Measurements from ENCODE around the gene TGM3. TPM values are rescaled to one million over a fixed set of nuclear protein-coding genes. Genes with fewer than 3 reads are reported as not detected.
A peak's percentile ranks its signal among the peaks of the same experiment; 100 is the strongest.

The TGM3 gene
- polyA plus RNA-seq, 3 donors: not detected

DNA sequence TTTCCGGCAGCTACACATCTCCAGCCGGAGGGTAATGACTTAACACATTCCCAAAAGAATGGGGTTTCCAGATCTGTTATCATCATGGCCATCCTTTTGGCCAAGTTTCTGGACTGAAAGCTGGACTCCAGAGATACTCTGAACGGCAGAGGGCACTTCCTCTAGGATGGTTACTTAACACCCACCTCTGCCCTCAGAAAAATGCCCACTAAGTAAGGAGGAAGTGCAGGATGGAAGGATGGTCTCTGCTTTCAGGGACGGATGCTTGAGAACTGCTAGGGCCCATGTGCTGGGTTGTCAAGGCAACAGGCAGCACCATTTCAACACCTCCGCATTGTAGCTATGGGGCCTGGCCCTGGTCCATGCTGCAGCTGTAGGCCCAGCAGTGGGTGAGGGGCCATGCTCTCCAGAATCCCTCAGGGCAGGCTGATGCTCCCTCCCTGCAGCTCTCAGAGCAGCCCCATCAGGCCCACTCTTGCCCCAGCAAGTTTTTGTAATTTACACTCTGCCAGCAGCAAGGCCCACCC lies 16.5 kb upstream of the TGM3 start:
- peaks cover 20 to 22% of the 10 kb centered on the region in 2 donors for H3K4me1 ChIP-seq (ENCODE audit: control insufficient read depth in 1 of 2, insufficient read depth in 2 of 2, low read length in 2 of 2)
- H3K36me3 ChIP-seq (replicated peaks in 1 of 2; ENCODE audit: control insufficient read depth in 1 of 2, insufficient read depth in 2 of 2, low read length in 2 of 2): no peaks in the 10 kb centered on the region
- H3K9ac ChIP-seq (ENCODE audit: insufficient read depth, low read length, poor library complexity, severe bottlenecking): no peak overlapping the region
- H3K79me2 ChIP-seq (ENCODE audit: insufficient read depth, low read length): no peaks in the 10 kb centered on the region
- H3K4me3 ChIP-seq (replicated peaks in 1 of 3; ENCODE audit: low read depth in 2 of 3, low read length in 3 of 3): no peak overlapping the region
- intact Hi-C loops (cut with micrococcal nuclease): loop anchor here in 1 of 2 donors (5.0 kb wide), 1 partner anchor 68 kb away; no protein-coding TSS in a partner anchor
- no peaks in the 10 kb centered on the region for H3K9me3 ChIP-seq (replicated peaks in 1 of 2; ENCODE audit: control insufficient read depth in 1 of 2, insufficient read depth in 1 of 2, low read length in 2 of 2)
- peaks cover 21% of the 10 kb centered on the region for H3K4me1 Mint-ChIP-seq
- peak overlapping the region in 1 of 2 donors; percentile 5 for H3K27ac ChIP-seq (ENCODE audit: low read depth in 1 of 2, low read length in 2 of 2)
- no peaks in the 10 kb centered on the region for H4K20me1 ChIP-seq (ENCODE audit: insufficient read depth, low read length)
- H3K27me3 Mint-ChIP-seq (ENCODE audit: low read depth in 3 of 3): peaks cover 10 to 14% (median 11%) of the 10 kb centered on the region in 3 donors
- 70% methylated on average over 4 of the region's 5 CpGs for WGBS (ENCODE audit: insufficient coverage)
- peak in 2 of 3 donors; percentile 67 to 73 for DNase-seq
- no peak overlapping the region for H3K4me2 ChIP-seq (replicated peaks; ENCODE audit: extremely low read depth, low read length, poor library complexity, severe bottlenecking)
- H3K4me3 Mint-ChIP-seq: no peak overlapping the region
- H3K27ac Mint-ChIP-seq: peak overlapping the region; percentile 69 to 89 (median 85)
- H3K27me3 ChIP-seq (ENCODE audit: control insufficient read depth in 2 of 2, insufficient read depth in 2 of 2, low read length in 2 of 2): peaks cover 0 to 5% of the 10 kb centered on the region in 2 donors
- peaks cover 0 to 9% (median 0%) of the 10 kb centered on the region in 7 donors for H3K9me3 Mint-ChIP-seq
- TF ChIP-seq, protein P1, sequence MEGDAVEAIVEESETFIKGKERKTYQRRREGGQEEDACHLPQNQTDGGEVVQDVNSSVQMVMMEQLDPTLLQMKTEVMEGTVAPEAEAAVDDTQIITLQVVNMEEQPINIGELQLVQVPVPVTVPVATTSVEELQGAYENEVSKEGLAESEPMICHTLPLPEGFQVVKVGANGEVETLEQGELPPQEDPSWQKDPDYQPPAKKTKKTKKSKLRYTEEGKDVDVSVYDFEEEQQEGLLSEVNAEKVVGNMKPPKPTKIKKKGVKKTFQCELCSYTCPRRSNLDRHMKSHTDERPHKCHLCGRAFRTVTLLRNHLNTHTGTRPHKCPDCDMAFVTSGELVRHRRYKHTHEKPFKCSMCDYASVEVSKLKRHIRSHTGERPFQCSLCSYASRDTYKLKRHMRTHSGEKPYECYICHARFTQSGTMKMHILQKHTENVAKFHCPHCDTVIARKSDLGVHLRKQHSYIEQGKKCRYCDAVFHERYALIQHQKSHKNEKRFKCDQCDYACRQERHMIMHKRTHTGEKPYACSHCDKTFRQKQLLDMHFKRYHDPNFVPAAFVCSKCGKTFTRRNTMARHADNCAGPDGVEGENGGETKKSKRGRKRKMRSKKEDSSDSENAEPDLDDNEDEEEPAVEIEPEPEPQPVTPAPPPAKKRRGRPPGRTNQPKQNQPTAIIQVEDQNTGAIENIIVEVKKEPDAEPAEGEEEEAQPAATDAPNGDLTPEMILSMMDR (IDR thresholded peaks at IDR 0.05): no peak
- H2AFZ ChIP-seq (ENCODE audit: insufficient read depth, low read depth, low read length, poor library complexity, severe bottlenecking): no peak overlapping the region
- H3K36me3 Mint-ChIP-seq: peaks cover 3 to 5% of the 10 kb centered on the region in 2 donors

- DNase-seq: peak in 2 of 3 donors; percentile 52 to 55
- Histone ChIP-seq H3K9ac (ENCODE audit: insufficient read depth, low read length, poor library complexity, severe bottlenecking) (no peak overlapping the region), H3K27ac (ENCODE audit: low read depth in 1 of 2, low read length in 2 of 2) (peak overlapping the region; percentile 3 to 5), H3K4me3 (replicated peaks in 1 of 3; ENCODE audit: low read depth in 2 of 3, low read length in 3 of 3) (no peak overlapping the region), H3K4me1 (ENCODE audit: control insufficient read depth in 1 of 2, insufficient read depth in 2 of 2, low read length in 2 of 2) (peaks cover 20 to 22% of the 10 kb centered on the region in 2 donors), H3K9me3 (replicated peaks in 1 of 2; ENCODE audit: control insufficient read depth in 1 of 2, insufficient read depth in 1 of 2, low read length in 2 of 2) (no peaks in the 10 kb centered on the region), H3K36me3 (replicated peaks in 1 of 2; ENCODE audit: control insufficient read depth in 1 of 2, insufficient read depth in 2 of 2, low read length in 2 of 2) (no peaks in the 10 kb centered on the region), H3K27me3 (ENCODE audit: control insufficient read depth in 2 of 2, insufficient read depth in 2 of 2, low read length in 2 of 2) (peaks cover 0 to 5% of the 10 kb centered on the region in 2 donors), H4K20me1 (ENCODE audit: insufficient read depth, low read length) (no peaks in the 10 kb centered on the region), H3K4me2 (replicated peaks; ENCODE audit: extremely low read depth, low read length, poor library complexity, severe bottlenecking) (no peak overlapping the region), H3K79me2 (ENCODE audit: insufficient read depth, low read length) (no peaks in the 10 kb centered on the region), H2AFZ (ENCODE audit: insufficient read depth, low read depth, low read length, poor library complexity, severe bottlenecking) (peak overlapping the region; percentile 40)
- Mint-ChIP-seq H3K4me3 (peak overlapping the region in 1 of 2 donors; percentile 59), H3K9me3 (peaks cover 0 to 9% (median 0%) of the 10 kb centered on the region in 7 donors), H3K36me3 (peaks cover 3 to 5% of the 10 kb centered on the region in 2 donors), H3K27ac (peak overlapping the region; percentile 69 to 89 (median 85)), H3K4me1 (peaks cover 21% of the 10 kb centered on the region), H3K27me3 (ENCODE audit: low read depth in 3 of 3) (peaks cover 8 to 14% (median 10%) of the 10 kb centered on the region in 3 donors)
- intact Hi-C loops (cut with micrococcal nuclease): loop anchor here in 1 of 2 donors (10.0 kb wide), 1 partner anchor 65 kb away; no protein-coding TSS in a partner anchor
- WGBS (ENCODE audit: insufficient coverage): 4% methylated on average over 3 of the region's 6 CpGs
- TF ChIP-seq, protein P1 (IDR thresholded peaks at IDR 0.05): no peak
Measured at GRCh38 chr20:2280082-2280481, 15.7 kb upstream of the TGM3 start.

All from CD14-positive monocyte (primary cell).